ENCODE results near the gene SEMA4C.

GRCh38 chr2:96857667-96858372 lies 12.1 kb downstream of the SEMA4C start, which contains the start of gene ANKRD39:
- TF ChIP-seq SMC3 (IDR thresholded peaks at IDR 0.05; ENCODE audit: low read depth, low read length) (peak; percentile 90), NFE2L2 (IDR thresholded peaks at IDR 0.05; ENCODE audit: low read depth, low read length) (no peak)
